ENCODE results near the gene CELF2.

Gene CELF2

DNA sequence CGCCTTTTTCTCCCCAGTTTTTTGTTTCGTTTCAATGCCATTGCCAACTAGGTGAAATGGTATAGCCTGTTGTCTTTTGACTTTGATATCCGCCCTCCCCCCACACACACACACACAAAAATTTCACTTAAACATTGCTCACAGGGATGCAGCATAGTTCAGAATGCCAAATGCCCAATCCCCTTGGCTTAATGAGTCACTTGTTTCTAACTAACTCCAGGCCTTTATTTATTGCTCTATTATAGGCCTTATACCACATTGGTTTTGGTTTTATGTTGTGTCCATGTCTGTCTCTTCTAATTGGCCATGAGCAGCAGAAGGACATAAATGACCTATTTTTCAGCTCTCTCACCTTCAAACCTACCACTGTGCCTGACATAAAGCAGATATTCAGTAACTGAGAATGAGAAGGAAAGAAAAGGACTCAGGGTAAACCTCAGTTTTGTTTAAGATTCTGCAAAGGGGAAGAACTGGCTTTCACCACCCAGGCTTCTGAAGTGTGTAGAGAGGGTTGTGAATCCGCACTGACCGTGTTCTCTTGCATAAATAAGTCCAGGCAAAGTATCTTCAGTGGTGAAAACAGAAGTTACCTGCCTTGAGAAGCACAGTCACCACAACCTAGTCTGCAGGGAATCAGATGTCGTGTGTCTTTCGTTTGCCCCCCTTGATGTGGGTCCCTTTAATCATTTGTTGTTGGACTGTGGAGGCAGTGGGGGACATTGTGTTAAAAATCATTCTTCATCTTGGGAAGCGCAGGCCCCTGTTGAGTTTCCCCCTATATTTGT lies 139.8 kb downstream of the CELF2 start:
- no peak overlapping the region for H3K27ac ChIP-seq (ENCODE audit: low read depth, low read length)
- H3K9me3 ChIP-seq (ENCODE audit: control insufficient read depth, insufficient read depth, low read length) = no peaks in the 10 kb centered on the region; the same call in 1 of the 2 replicates
- no peak overlapping the region for H3K4me3 ChIP-seq (ENCODE audit: low read depth, low read length)

DNA sequence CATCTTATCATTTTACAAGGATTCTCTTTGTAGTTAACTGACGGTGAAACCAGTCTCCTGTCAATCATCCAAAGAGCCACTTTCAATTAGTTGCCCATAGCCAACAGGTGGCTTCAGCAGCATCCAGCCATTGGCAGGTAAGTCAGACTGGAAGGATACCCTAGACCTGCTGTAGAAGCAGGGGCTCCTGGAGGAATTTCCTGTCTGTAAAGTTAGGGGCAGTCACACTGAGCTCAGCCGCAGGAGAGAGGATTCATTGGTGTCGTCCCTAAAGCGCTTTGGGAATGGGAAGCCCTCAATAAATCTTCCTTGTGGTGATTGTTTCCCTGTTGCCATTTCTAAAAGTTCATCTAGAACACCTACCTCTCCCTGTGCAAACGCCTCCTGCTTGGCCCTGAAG lies 140.4 kb downstream of the CELF2 start:
- Histone ChIP-seq H3K4me1 (ENCODE audit: control insufficient read depth, insufficient read depth, low read length) (peaks cover 38% of the 10 kb centered on the region), H3K9ac (ENCODE audit: low read depth, low read length) (no peak overlapping the region), H3K9me3 (ENCODE audit: control insufficient read depth, insufficient read depth, low read length) (no peaks in the 10 kb centered on the region; the same call in 1 of the 2 replicates), H3K27ac (ENCODE audit: low read depth, low read length) (no peak overlapping the region), H3K36me3 (ENCODE audit: control insufficient read depth, insufficient read depth, low read length) (no peaks in the 10 kb centered on the region), H3K27me3 (ENCODE audit: control insufficient read depth, insufficient read depth, low read length) (no peaks in the 10 kb centered on the region), H3K4me3 (ENCODE audit: low read depth, low read length) (no peak overlapping the region)

More for the DNA sequence above, 139.8 kb downstream of the CELF2 start:
- Histone ChIP-seq H3K36me3 (ENCODE audit: control insufficient read depth, insufficient read depth, low read length) (no peaks in the 10 kb centered on the region), H3K27me3 (ENCODE audit: control insufficient read depth, insufficient read depth, low read length) (no peaks in the 10 kb centered on the region), H3K4me1 (ENCODE audit: control insufficient read depth, insufficient read depth, low read length) (peaks cover 36% of the 10 kb centered on the region), H3K9ac (ENCODE audit: low read depth, low read length) (no peak overlapping the region)

DNA sequence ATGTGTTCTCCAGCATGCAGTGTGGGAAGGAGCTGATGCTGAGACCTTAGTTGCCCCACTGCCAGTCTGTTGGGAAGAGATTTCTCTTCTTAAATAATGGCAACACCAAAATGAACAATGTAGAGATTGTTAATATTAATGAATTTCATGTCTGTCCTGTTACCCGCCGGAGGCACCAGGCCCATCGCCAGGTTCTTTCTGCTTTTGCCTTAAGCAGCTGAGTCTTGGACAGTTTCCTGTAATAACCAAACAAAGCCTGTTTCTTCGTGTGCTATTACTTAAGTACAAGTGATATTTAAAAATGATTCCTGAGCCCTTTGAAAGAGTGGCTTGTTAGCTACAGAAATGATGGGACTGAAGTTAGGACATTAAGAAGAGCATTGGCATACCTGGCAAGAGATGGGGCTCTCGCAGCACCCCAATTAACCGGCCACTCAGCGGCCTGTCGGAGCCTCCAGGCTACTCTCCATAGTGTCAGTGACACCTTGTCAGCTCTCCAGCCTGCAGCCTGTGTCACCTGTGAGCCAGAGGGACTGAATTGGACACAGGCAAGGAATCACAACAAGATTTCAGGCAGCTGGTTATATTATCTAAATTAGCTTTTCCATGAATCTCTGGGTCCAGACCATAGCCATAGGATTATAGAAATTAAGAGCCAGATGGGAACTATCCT lies 142.0 kb downstream of the CELF2 start:
- H3K27ac ChIP-seq (ENCODE audit: low read depth, low read length) = no peak overlapping the region
- H3K36me3 ChIP-seq (ENCODE audit: control insufficient read depth, insufficient read depth, low read length) = no peaks in the 10 kb centered on the region
- H3K9ac ChIP-seq (ENCODE audit: low read depth, low read length) = no peak overlapping the region
- peaks cover 40% of the 10 kb centered on the region for H3K4me1 ChIP-seq (ENCODE audit: control insufficient read depth, insufficient read depth, low read length)
- no peaks in the 10 kb centered on the region for H3K27me3 ChIP-seq (ENCODE audit: control insufficient read depth, insufficient read depth, low read length)
- H3K4me3 ChIP-seq (ENCODE audit: low read depth, low read length) = no peak overlapping the region
- no peaks in the 10 kb centered on the region; the same call in 1 of the 2 replicates for H3K9me3 ChIP-seq (ENCODE audit: control insufficient read depth, insufficient read depth, low read length)

DNA sequence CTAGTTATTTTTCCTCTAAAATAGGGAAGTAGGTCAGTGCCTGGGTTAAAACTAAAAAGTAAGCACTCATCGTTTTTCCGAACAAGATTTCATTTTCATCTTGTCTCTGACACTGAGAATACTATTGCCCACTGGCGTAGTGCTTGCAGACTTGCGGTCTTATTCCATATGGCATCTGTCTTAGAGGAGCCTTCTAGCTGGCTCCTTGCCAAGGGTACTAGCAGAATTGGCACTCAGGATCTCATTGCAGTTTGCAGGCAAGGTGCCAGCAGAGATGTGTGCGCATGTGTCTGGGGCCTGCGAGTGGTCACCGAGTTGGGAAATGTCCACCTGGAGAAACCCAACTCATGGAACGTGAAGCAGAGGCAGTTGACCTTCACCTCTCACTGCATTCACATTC lies 143.4 kb downstream of the CELF2 start:
- H3K4me1 ChIP-seq (ENCODE audit: control insufficient read depth, insufficient read depth, low read length) = peaks cover 32% of the 10 kb centered on the region

DNA sequence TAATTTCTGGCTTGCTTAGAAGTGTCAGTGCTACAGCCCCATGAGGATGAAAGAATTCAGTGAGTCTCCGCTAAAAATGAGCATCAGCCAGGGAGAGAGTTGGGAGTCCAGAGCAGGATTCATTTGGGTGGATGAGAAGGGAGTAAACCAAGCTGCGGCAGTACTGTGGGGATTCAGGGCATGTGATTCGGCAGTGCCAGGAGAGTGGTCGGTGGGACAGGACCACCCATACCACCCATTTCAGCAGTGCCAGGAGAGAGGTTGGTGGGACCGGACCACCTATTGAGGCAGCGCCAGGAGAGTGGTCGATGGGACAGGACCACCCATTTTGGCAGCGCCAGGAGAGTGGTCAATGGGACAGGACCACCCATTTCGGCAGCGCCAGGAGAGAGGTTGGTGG lies 144.2 kb downstream of the CELF2 start:
- H3K9me3 ChIP-seq (ENCODE audit: control insufficient read depth, insufficient read depth, low read length) = no peaks in the 10 kb centered on the region; the same call in 1 of the 2 replicates

More for the DNA sequence above, 143.4 kb downstream of the CELF2 start:
- Histone ChIP-seq H3K4me3 (ENCODE audit: low read depth, low read length) (no peak overlapping the region), H3K9me3 (ENCODE audit: control insufficient read depth, insufficient read depth, low read length) (no peaks in the 10 kb centered on the region; the same call in 1 of the 2 replicates), H3K27ac (ENCODE audit: low read depth, low read length) (no peak overlapping the region), H3K36me3 (ENCODE audit: control insufficient read depth, insufficient read depth, low read length) (no peaks in the 10 kb centered on the region), H3K27me3 (ENCODE audit: control insufficient read depth, insufficient read depth, low read length) (no peaks in the 10 kb centered on the region), H3K9ac (ENCODE audit: low read depth, low read length) (no peak overlapping the region)

DNA sequence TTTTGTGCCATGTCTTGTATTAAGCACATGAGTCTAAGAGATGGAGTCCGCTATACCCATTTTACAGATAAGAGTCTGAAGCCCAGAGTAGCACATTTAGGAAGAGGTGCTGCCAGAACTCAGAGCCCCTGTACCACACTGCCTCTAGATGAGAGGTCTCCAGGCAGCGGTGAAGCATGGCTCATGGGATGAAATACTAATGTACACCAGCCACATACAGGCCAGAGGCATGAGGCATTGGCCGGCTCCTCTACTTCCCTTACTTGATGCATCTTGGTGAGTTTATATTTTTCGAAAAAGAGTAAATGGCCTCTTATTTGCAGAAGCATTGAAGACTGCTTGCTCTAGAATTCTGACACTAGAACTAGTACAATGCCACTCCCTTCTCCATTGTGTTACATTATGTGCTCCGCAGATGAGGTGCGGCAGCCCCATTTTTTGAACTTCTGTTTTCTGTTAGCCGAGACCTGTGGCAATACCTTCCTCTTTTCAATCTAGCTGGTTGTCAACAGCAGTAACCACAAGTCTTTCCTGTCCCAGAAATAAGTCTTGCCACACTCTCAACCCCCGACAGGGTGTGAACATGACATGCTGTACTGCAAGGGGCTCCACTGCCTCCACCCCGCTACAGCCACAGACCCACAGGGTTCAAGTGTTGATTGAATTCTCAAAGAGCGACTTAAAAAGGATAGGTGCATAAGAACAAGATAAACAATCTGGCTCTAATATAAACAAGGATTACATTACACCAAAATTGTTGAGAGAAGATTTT lies 145.3 kb downstream of the CELF2 start:
- Histone ChIP-seq H3K4me1 (ENCODE audit: control insufficient read depth, insufficient read depth, low read length) (peaks cover 37% of the 10 kb centered on the region), H3K9ac (ENCODE audit: low read depth, low read length) (no peak overlapping the region), H3K9me3 (ENCODE audit: control insufficient read depth, insufficient read depth, low read length) (no peaks in the 10 kb centered on the region; the same call in 1 of the 2 replicates), H3K27me3 (ENCODE audit: control insufficient read depth, insufficient read depth, low read length) (peaks cover 4% of the 10 kb centered on the region; the same call in 1 of the 2 replicates), H3K4me3 (ENCODE audit: low read depth, low read length) (no peak overlapping the region), H3K36me3 (ENCODE audit: control insufficient read depth, insufficient read depth, low read length) (no peaks in the 10 kb centered on the region; the same call in 1 of the 2 replicates), H3K27ac (ENCODE audit: low read depth, low read length) (no peak overlapping the region)

More for the DNA sequence above, 144.2 kb downstream of the CELF2 start:
- H3K27me3 ChIP-seq (ENCODE audit: control insufficient read depth, insufficient read depth, low read length) = peaks cover 4% of the 10 kb centered on the region; the same call in 1 of the 2 replicates
- H3K4me1 ChIP-seq (ENCODE audit: control insufficient read depth, insufficient read depth, low read length) = peaks cover 39% of the 10 kb centered on the region
- no peak overlapping the region for H3K27ac ChIP-seq (ENCODE audit: low read depth, low read length)
- H3K36me3 ChIP-seq (ENCODE audit: control insufficient read depth, insufficient read depth, low read length) = no peaks in the 10 kb centered on the region
- H3K4me3 ChIP-seq (ENCODE audit: low read depth, low read length) = no peak overlapping the region
- no peak overlapping the region for H3K9ac ChIP-seq (ENCODE audit: low read depth, low read length)

DNA sequence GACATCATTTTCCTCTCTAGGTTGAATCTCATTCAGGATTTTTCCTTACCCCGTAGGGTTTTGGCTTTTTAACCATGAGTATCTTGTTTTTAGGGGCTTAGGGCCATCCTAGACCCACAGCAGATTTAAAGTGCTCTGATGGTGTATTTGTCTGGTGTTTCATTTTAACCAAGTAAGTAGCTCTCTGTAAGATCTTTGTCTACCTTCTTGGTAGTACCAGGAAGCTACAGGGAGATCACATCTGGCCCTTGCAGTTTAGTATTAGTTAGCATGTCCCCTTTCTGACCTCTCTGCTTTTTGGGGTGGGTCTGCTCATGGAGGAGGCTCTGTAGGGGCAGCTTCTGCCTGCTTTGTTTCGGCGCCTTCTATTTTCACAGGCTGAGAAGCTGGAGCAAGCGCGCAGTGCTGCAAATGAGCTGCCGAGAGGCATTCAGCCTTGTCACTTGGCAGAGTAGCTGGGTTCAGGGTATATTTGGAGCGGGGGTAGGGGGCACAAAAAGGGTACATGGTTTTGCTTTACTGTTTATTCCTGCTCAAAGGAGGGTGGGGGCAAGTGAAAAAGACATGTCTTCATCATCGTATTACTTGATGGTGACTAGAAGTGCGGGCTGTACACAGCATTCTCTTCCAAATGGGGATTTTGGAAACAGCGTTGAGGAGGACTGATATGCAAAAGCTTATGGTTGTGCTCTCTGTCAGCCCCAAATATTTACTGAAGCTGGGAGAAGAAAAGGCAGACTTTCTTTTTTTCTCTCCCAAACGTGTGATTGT lies 146.3 kb downstream of the CELF2 start:
- H3K4me3 ChIP-seq (ENCODE audit: low read depth, low read length) = peak overlapping the region; percentile 64
- H3K9ac ChIP-seq (ENCODE audit: low read depth, low read length) = no peak overlapping the region

DNA sequence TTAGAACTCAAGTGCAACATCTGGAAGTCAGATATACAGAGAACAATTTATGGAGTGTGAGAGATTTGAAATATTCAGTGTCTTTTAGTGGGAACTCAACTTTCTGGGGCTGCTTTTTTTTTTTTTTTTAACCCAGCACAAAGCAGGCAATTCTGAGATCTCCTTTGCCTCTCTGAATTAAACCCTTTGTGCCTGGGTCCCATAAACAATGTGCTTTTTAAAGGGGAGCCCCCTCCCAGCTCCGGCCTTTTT lies 146.8 kb downstream of the CELF2 start:
- H3K27ac ChIP-seq (ENCODE audit: low read depth, low read length) = peak overlapping the region; percentile 27
- no peaks in the 10 kb centered on the region; the same call in 1 of the 2 replicates for H3K36me3 ChIP-seq (ENCODE audit: control insufficient read depth, insufficient read depth, low read length)
- no peak overlapping the region for H3K9ac ChIP-seq (ENCODE audit: low read depth, low read length)
- peaks cover 43% of the 10 kb centered on the region for H3K4me1 ChIP-seq (ENCODE audit: control insufficient read depth, insufficient read depth, low read length)
- H3K27me3 ChIP-seq (ENCODE audit: control insufficient read depth, insufficient read depth, low read length) = peaks cover 4% of the 10 kb centered on the region; the same call in 1 of the 2 replicates
- H3K4me3 ChIP-seq (ENCODE audit: low read depth, low read length) = peak overlapping the region; percentile 64
- no peaks in the 10 kb centered on the region; the same call in 1 of the 2 replicates for H3K9me3 ChIP-seq (ENCODE audit: control insufficient read depth, insufficient read depth, low read length)

More for the DNA sequence above, 146.3 kb downstream of the CELF2 start:
- Histone ChIP-seq H3K4me1 (ENCODE audit: control insufficient read depth, insufficient read depth, low read length) (peaks cover 43% of the 10 kb centered on the region), H3K27me3 (ENCODE audit: control insufficient read depth, insufficient read depth, low read length) (peaks cover 4% of the 10 kb centered on the region; the same call in 1 of the 2 replicates), H3K9me3 (ENCODE audit: control insufficient read depth, insufficient read depth, low read length) (no peaks in the 10 kb centered on the region; the same call in 1 of the 2 replicates), H3K27ac (ENCODE audit: low read depth, low read length) (peak overlapping the region; percentile 27), H3K36me3 (ENCODE audit: control insufficient read depth, insufficient read depth, low read length) (no peaks in the 10 kb centered on the region; the same call in 1 of the 2 replicates)

DNA sequence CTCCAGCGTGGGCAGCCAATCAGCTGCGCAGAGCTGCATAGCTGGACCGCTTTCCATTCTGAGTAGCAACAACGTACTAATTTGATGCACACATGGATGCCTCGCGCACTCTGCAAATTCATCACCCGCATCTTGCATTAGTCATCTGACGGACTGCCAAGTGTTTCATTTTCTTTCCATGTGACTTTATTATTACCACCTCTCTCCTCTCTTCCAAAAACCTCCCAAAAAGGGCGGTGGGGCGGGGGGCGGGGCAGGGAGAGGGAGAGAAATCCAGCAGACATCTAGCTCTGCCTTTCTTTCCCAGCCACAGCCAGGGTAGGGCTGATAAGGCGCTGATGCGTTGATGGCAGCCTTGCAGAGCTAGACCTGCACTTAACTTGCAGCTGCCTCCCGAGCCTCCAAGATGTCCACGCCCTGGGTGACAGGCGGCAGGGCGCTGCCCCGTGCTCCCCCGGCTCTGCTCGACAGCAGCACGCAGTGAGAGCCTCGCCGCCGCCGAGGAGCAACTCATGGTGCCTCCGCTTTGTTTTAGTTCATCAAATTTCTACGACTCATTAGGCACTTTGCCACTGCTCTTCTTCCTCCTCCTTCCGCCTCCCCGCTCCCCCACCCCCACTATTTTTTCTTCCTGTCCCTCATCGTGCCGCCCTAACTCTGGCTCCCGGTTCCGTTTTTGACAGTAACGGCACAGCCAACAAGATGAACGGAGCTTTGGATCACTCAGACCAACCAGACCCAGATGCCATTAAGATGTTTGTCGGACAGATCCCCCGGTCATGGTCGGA lies 147.3 kb downstream of the CELF2 start:
- H3K4me3 ChIP-seq (ENCODE audit: low read depth, low read length) = peak overlapping the region; percentile 64
- peaks cover 4% of the 10 kb centered on the region; the same call in 1 of the 2 replicates for H3K27me3 ChIP-seq (ENCODE audit: control insufficient read depth, insufficient read depth, low read length)
- H3K9me3 ChIP-seq (ENCODE audit: control insufficient read depth, insufficient read depth, low read length) = no peaks in the 10 kb centered on the region; the same call in 1 of the 2 replicates
- no peaks in the 10 kb centered on the region; the same call in 1 of the 2 replicates for H3K36me3 ChIP-seq (ENCODE audit: control insufficient read depth, insufficient read depth, low read length)
- peak overlapping the region; percentile 11; the same call in 1 of the 2 replicates for H3K9ac ChIP-seq (ENCODE audit: low read depth, low read length)
- no peak overlapping the region for H3K27ac ChIP-seq (ENCODE audit: low read depth, low read length)
- H3K4me1 ChIP-seq (ENCODE audit: control insufficient read depth, insufficient read depth, low read length) = peaks cover 43% of the 10 kb centered on the region

Data from HUES48 (cell line).